DMS53 (cell line): ENCODE measurements around the gene NIPSNAP2.
"Not testable (repeated sequence)": the region's sequence is repeated elsewhere in the genome, so short reads cannot be mapped to it uniquely, and the experiment has no call there.

ENCODE experiments used
- DNase-seq: peaks from one replicate; lab custom pipeline; 2025; lab: John Stamatoyannopoulos, UW

NIPSNAP2 gene

DNA sequence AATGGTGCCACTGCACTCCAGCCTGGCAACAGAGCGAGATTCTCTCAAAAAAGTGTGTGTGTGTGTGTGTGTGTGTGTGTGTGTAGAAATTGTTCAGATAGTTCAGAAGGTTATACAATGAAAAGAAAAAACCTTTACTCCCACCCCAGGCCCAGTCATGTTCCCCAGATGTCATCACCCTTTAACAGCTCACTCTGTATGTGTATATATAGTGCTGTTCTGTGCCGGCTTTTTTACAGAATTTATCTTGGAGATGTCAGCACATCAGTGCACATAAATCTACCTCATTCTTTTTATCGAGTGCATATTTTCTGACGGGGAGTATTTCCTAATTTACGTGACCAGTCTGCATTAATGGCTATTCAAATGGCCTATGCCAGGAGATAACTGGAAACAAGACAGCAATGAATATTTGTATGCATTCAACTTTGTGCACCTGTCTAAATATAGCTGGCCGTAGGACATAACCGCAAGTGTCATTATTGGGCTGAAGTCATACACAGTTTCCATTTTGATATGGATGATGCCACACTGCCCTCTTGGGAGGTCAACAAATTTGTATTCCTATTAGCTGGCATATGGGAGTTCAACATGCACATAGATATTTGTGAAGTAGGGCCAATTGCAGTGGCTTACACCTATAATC is 11.7 kb downstream of the NIPSNAP2 start:
- DNase-seq: peak; percentile 45

GRCh38 chr7:55977831-55978230 is 13.4 kb downstream of the NIPSNAP2 start:
- DNase-seq: peak; percentile 11

DNA sequence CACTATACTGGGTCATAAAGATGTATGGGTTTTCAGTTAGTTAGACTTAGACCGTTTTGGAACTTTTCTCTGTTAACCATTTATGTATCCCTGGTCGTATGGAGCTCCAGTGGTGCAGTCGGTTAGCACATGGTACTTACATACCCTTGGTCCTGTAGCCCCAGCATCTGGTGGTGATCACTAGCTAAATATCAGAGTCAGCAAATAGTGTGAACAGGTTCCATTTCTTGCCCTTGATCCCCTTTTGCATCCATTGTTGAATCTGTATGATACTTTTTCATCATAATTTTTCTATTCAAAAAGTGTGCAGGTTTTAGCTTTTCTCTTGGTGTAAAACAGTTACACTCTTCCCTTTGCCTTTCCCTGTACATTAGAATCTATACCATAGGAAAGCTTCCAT is 15.9 kb downstream of the NIPSNAP2 start:
- no peak for DNase-seq

DNA sequence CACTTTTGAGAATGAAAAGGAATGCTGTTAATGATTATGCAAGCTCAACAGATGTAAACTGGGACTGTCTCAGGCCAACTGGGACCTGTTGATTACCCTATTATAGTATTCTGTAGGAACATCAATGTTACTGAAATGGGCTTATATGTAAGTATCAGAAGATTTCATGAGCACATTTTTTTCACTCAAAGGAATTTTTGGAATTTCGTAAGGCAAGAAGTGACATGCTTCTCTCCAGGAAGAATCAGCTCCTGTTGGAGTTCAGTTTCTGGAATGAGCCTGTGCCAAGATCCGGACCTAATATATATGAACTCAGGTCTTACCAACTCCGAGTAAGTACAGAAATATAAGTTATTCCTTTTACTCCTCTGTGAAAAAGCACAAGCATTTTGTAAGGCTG is 19.2 kb downstream of the NIPSNAP2 start:
- DNase-seq: no peak

DNA sequence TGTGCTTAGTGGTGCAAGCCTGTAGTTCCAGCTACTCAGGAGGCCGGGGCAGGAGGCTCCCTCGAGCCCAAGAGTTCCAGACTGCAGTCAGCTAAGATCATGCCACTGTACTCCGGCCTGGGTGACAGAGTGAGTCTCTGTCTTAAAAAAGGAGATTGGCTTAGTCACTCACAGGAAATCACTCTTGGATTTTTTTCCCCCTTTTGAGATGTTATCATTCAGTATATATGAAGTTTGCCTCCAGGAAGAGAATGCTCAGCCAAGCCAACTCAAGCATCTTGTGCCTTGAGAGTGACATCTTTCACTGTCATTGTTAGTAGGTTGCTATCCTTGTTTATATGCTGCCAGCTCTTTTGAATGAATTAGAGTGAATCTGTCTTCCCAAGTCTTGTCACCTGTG is 28.0 kb downstream of the NIPSNAP2 start:
- no peak for DNase-seq

DNA sequence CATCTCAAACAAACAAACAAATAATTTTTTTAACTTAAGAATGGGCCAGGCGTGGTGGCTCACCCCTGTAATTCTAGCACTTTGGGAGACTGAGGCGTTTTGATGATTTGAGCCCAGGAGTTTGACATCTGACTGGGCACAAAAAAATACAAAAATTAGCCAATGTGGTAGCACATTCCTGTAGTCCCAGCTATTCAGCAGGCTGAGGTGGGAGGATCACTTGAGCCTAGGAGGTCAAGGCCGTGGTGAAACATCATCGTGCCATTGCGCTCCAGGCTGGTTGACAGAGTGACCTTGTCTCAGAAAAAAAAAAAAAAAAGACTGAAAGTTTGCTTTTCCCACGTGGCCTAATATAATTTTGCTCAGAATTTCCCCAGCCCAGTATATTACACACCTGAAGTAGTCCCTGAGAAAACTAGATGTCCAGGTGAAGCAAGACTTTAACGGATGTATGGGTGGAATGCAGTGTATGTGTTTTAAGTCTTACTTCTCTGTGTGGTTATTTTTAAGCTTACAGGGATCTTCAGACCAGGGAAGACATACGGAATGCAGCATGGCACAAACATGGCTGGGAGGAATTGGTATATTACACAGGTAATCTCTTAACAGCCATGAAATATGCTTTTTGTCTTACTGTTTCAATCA is 32.6 kb downstream of the NIPSNAP2 start:
- DNase-seq: no peak

DNA sequence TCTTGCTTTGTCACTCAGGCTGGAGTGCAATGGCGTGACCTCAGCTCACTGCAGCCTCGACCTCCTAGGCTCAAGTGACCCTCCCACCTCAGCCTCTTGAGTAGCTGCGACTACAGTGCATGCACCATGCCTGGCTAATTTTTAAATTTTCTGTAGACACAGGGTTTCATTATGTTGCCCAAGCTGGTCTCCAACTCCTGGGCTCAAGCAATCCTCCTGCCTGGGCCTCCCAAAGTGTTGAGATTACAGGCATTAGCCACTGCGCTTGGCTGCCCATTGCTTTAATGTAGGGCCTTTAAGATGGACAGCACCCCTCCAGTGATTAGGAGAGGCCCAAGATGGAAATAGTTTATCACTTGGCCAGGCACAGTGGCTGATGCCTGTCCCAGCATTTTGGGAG is 39.4 kb downstream of the NIPSNAP2 start:
- no peak for DNase-seq

- DNase-seq: peak; percentile 36
These were observed 42.8 kb downstream of the NIPSNAP2 start for GRCh38 chr7:56007167-56007652.

- no peak for DNase-seq
These were observed 43.5 kb downstream of the NIPSNAP2 start for GRCh38 chr7:56007891-56008290.

- DNase-seq: no peak
These were observed 45.3 kb downstream of the NIPSNAP2 start for GRCh38 chr7:56009695-56010094.

DNA sequence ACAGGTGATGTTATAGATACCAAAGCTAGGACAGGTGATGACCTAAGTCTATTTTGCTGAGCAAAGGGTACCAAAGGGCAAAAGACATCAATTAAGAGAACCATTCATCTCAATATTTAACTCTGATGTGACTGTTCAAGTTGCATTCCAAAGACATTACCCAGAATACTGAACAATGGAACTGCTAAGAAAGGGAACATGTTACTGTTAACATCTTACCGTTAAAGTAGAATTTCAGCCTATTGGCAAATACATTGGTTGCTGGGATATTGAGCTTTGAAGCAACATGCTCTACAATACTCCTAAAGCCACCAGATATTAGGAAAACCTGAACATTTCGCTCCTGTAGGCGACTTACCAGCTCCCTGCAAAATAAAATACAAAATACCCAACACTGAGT is 52.6 kb downstream of the NIPSNAP2 start:
- not testable (repeated sequence) for DNase-seq

- no peak for DNase-seq
These were observed 55.1 kb downstream of the NIPSNAP2 start for GRCh38 chr7:56019501-56019900.

DNA sequence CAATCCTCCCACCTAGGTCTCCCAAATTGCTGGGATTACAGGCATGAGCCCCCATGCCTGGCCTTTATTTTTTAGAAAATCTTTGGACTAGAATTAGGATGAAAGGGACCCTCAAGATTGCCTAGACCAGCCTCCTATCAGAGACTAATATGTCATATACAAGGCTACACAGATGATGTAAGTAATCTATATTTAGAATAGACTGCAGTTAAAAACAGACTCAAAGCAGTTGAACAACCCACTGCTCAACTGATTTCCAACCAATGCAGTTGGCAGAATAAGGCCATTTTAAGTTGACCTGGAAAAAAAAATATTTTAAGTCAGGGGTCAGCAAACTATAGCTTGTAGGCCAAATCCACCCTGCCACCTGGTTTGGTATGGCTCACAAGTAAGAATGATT is 59.1 kb downstream of the NIPSNAP2 start:
- DNase-seq: no peak

GRCh38 chr7:56026538-56026937 is 62.2 kb downstream of the NIPSNAP2 start:
- no peak for DNase-seq

GRCh38 chr7:56028942-56029630 is 64.7 kb downstream of the NIPSNAP2 start:
- peak; percentile 27 for DNase-seq

DNA sequence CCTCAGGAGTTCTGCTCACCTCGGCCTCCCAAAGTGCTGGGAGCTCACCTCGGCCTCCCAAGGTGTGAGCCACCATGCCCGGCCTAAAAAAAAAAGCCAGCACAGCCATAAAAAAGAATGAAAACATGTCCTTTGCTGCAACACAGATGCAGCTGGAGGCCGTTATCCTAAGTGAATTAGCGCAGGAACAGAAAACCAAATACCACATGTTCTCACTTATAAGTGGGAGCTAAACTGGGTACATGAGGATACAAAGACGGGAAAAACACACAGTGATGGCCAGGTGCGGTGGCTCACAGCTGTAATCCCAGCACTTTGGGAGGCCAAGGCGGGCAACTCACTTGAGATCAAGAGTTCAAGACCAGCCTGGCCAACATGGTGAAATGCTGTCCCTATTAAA is 66.0 kb downstream of the NIPSNAP2 start:
- DNase-seq: no peak

GRCh38 chr7:56031556-56031955 is 67.2 kb downstream of the NIPSNAP2 start:
- not testable (repeated sequence) for DNase-seq

- not testable (repeated sequence) for DNase-seq
These were observed 68.2 kb downstream of the NIPSNAP2 start for GRCh38 chr7:56032578-56032977.

DNA sequence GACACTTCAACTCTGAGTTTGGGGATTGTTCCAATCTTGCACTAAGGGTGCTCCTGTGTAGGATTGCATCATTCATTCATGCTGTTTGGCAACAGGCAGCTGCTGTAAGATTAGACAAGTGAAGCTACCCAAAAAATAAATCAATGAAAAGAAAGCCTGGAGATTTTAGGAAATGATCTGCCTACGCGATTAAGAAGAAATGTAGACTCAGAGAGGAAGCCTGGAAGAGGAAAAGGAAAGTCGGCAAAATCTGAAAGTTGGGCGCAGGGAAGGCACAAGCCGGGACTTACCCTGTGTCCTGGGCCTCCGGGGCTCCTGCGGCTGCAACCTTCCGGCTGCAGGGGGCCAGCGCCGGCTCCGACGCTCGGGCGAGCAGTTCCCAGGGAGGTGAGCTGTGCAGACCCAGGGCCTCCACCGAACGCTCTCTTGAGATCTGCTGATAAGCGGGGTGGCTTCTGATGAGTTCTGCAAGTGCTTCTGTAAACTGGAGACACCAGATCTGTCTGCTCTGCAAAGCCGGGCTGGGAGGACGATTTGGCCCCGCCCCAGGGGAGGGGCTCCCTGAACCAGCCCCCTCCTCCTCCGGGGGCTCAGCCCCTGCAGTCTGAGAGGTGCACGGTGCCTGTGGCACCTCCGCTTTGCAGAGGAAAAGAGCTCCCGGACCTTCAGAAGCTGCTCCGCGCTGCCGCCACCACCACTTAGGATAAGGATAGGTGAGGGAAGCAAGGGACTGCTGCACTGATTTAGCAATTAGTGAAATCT is 69.5 kb downstream of the NIPSNAP2 start:
- peak; percentile 95 for DNase-seq

GRCh38 chr7:56040730-56041129 is 76.3 kb downstream of the NIPSNAP2 start:
- DNase-seq: no peak

DNA sequence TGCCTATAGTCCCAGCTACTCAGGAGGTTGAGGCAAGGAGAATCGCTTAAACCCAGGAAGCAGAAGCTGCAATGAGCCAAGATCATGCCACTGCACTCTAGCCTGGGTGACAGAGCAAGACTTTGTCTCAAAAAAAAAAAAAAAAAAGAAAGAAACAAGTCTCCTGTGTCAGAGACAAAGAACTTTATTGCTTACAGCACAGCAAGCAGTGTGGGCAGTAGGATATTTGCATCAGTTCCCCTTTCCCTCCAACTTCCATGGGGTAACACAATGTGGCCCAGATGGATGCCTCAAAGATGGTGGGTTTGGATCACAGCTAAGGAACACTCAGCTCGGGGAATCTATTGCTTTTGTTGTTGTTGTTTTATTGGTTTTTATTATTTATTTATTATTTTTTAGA is 81.4 kb downstream of the NIPSNAP2 start:
- DNase-seq: not testable (repeated sequence)

DNA sequence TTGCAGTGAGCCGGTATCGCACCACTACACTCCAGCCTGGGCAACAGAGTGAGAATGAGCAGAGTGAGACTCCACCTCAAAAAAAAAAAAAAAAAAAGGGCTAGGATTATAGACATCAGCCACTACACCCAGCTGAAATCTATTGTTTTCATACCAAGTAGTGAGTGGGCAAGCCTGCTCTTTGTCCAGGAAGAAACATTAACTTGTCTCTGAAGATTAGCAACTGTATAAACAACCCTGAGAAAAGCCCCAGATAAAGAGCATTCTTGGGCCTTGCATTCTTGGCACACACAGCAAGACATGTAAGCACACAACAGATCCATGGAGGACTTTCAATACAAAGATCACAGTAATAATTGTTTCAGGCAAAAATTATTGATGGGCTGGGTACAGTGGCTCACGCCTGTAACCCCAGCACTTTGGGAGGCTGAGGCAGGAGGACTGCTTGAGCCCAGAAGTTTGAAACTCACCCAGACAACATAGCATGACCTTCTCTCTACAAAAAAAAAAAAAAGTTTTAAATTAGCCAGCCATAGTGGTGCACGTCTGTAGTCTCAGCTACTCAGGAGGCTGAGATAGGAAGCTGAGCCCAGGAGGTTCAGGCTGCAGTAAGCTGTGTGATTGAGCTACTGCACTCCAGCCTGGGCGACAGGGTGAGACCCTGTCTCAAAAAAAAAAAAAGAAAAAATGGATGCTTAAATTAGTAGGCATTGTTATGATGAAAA is 82.5 kb downstream of the NIPSNAP2 start:
- no peak for DNase-seq
